Transverse colon (tissue), 4 donors: ENCODE measurements around the gene SYNE1. TPM values are rescaled to one million over a fixed set of nuclear protein-coding genes. Genes with fewer than 3 reads are reported as not detected.
A peak's percentile ranks its signal among the peaks of the same experiment; 100 is the strongest.

Experiments used
- DNase-seq: peaks from one replicate; pipeline ENCODE4 v3.0.0-alpha.2; 2019
- H3K27ac ChIP-seq, 4 donors: fragments of 200-600 bp; sonication (generic); 2 replicates each; pipeline ENCODE4 v1.5.1; 2016 to 2018; ENCODE audit warnings: inconsistent platforms in 4 of 4
- H3K27me3 ChIP-seq: fragments of 200-600 bp; sonication (generic); 2 replicates; pipeline ENCODE4 v1.5.1; 2017; ENCODE audit warnings: inconsistent platforms
- H3K36me3 ChIP-seq, 4 donors: fragments of 200-600 bp; sonication (generic); 2 replicates each; pipeline ENCODE4 v1.5.1; 2017 to 2019; ENCODE audit warnings: inconsistent platforms in 4 of 4
- H3K4me1 ChIP-seq, 4 donors: fragments of 200-600 bp; sonication (generic); 2 replicates each; pipeline ENCODE4 v1.5.1; 2017 to 2020; ENCODE audit warnings: inconsistent platforms in 4 of 4
- H3K4me3 ChIP-seq, 4 donors: fragments of 200-600 bp; sonication (generic); 1 replicate in 1 of 4; 2 replicates in 3 of 4; pipeline versions ENCODE4 v1.5.1 to v1.6.1; 2017 to 2019; ENCODE audit warnings: inconsistent platforms in 4 of 4
- H3K9me3 ChIP-seq, 2 donors: fragments of 200-600 bp; sonication (generic); 2 replicates each; pipeline ENCODE4 v1.5.1; 2017 to 2019; ENCODE audit warnings: inconsistent platforms in 2 of 2
- CTCF ChIP-seq, 5 experiments: fragments of 200-600 bp in 3 of 5; fragments of 450-650 bp in 2 of 5; sonication (generic) in 3 of 5; IDR thresholded peaks; 1 replicate in 2 of 5; 2 replicates in 3 of 5; pipeline ENCODE4 v1.5.1; 2016 to 2017; ENCODE audit warnings: antibody characterized with exemption in 5 of 5, inconsistent platforms in 3 of 5, mild to moderate bottlenecking in 2 of 5, moderate library complexity in 1 of 5
- EP300 ChIP-seq: sonication (generic); formaldehyde crosslinking; IDR thresholded peaks from one replicate; pipeline ENCODE4 v1.6.1; 2017; ENCODE audit warnings: antibody characterized with exemption, low read depth
- POLR2A ChIP-seq: fragments of 450-650 bp; IDR thresholded peaks from one replicate; pipeline ENCODE4 v1.6.1; 2016; ENCODE audit warnings: antibody characterized with exemption, mild to moderate bottlenecking, moderate library complexity
- POLR2AphosphoS5 ChIP-seq, 3 donors: sonication (generic); formaldehyde crosslinking; IDR thresholded peaks; one replicate each; pipeline ENCODE4 v1.6.1; 2016; ENCODE audit warnings: antibody characterized with exemption in 3 of 3
- WGBS, 2 donors: methylation state at CpG; one replicate each; pipeline ENCODE4 v1.1.5; 2018; ENCODE audit warnings: low coverage in 1 of 2; 5-methylcytosine and 5-hydroxymethylcytosine counted together
- in situ Hi-C, 4 donors: fragments of 200-750 bp; cut with MboI; loops; one replicate each; pipeline versions ENCODE4 v1.15.0 to v1.15.1; 2017; ENCODE audit warnings: low sequenced_read_pairs in 3 of 4, low pct_ligation_motif_present in 1 of 4, low pct_unique_long_range_greater_than_20kb in 1 of 4
- intact Hi-C: fragments of 100-400 bp; cut with DNase I; formaldehyde crosslinking; loops from one replicate; pipeline ENCODE4 v1.15.1; 2023; ENCODE audit warnings: low total_unique reads
- total RNA-seq, 4 donors: library from RNA; depleted of rRNA; stranded (reverse); fragments of >200 nt; gene quantifications; one replicate each; pipeline ENCODE4 v1.1.0, GENCODE V29; 2016

Gene SYNE1
- total RNA-seq, 4 donors from 2014 or later: 31.4 to 87.2 (median 59.7) TPM

GRCh38 chr6:152121910-152122309 is 515.3 kb downstream of the SYNE1 start:
- TF ChIP-seq EP300: no peak
- Histone ChIP-seq H3K9me3 (no peaks in the 10 kb centered on the region), H3K27me3 (no peaks in the 10 kb centered on the region), H3K36me3 (peaks cover 0 to 11% (median 0%) of the 10 kb centered on the region in 4 donors), H3K27ac (no peak overlapping the region), H3K4me1 (no peaks in the 10 kb centered on the region), H3K4me3 (no peak overlapping the region)
- intact Hi-C loops: no loop called here
- in situ Hi-C loops: loop anchor here in 2 of 4 donors (10.0 to 25.0 kb wide), 2 partner anchors 357 to 435 kb away; no protein-coding TSS in a partner anchor
- WGBS, 2 donors: 71 to 92% methylated on average over 2 to 3 of the region's 3 CpGs
- no peak for DNase-seq

GRCh38 chr6:152119831-152120230 is 517.3 kb downstream of the SYNE1 start:
- in situ Hi-C loops: loop anchor here in 2 of 4 donors (10.0 to 25.0 kb wide), 2 partner anchors 355 to 433 kb away; no protein-coding TSS in a partner anchor

GRCh38 chr6:152118678-152119077 is 518.5 kb downstream of the SYNE1 start:
- no peaks in the 10 kb centered on the region for H3K9me3 ChIP-seq
- peaks cover 0 to 11% (median 0%) of the 10 kb centered on the region in 4 donors for H3K36me3 ChIP-seq
- intact Hi-C loops (no loop called here), in situ Hi-C loops (loop anchor here in 2 of 4 donors (25.0 kb wide), 1 partner anchor 431 kb away; no protein-coding TSS in a partner anchor)
- no peak overlapping the region for H3K27ac ChIP-seq
- H3K4me3 ChIP-seq: no peak overlapping the region
- WGBS, 2 donors: 60 to 90% methylated on average over 1 to 5 of the region's 5 CpGs
- no peaks in the 10 kb centered on the region for H3K27me3 ChIP-seq
- TF ChIP-seq POLR2A: no peak
- DNase-seq: no peak
- no peaks in the 10 kb centered on the region for H3K4me1 ChIP-seq

More at GRCh38 chr6:152119831-152120230, 517.3 kb downstream of the SYNE1 start:
- intact Hi-C loops: no loop called here
- no peak overlapping the region for H3K27ac ChIP-seq
- no peaks in the 10 kb centered on the region for H3K4me1 ChIP-seq
- no peaks in the 10 kb centered on the region for H3K27me3 ChIP-seq
- WGBS, 2 donors: 72 to 77% methylated on average over 4 to 7 of the region's 7 CpGs
- no peak for DNase-seq
- H3K36me3 ChIP-seq: peaks cover 0 to 11% (median 0%) of the 10 kb centered on the region in 4 donors
- TF ChIP-seq POLR2AphosphoS5 (IDR thresholded peaks at IDR 0.05) (no peak), EP300 (no peak), CTCF (IDR thresholded peaks at IDR 0.05) (no peak)
- no peaks in the 10 kb centered on the region for H3K9me3 ChIP-seq
- no peak overlapping the region for H3K4me3 ChIP-seq

- Histone ChIP-seq H3K4me3 (no peak overlapping the region), H3K4me1 (no peaks in the 10 kb centered on the region), H3K27ac (no peak overlapping the region), H3K27me3 (no peaks in the 10 kb centered on the region), H3K36me3 (peaks cover 0 to 11% (median 0%) of the 10 kb centered on the region in 4 donors), H3K9me3 (no peaks in the 10 kb centered on the region)
- no peak for TF ChIP-seq POLR2AphosphoS5 (IDR thresholded peaks at IDR 0.05)
- no peak for TF ChIP-seq POLR2A
- no peak for TF ChIP-seq CTCF (IDR thresholded peaks at IDR 0.05)
- TF ChIP-seq EP300: no peak
- no peak for DNase-seq
- WGBS, 2 donors: 92 to 94% methylated on average over 3 of the region's 3 CpGs
- in situ Hi-C loops (loop anchor here in 2 of 4 donors (25.0 kb wide), 1 partner anchor 431 kb away; no protein-coding TSS in a partner anchor), intact Hi-C loops (no loop called here)
Observed at GRCh38 chr6:152118224-152118623, 518.9 kb downstream of the SYNE1 start.

- DNase-seq: no peak
- Histone ChIP-seq H3K27ac (peak overlapping the region in 1 of 4 donors; percentile 46), H3K4me3 (no peak overlapping the region), H3K27me3 (no peaks in the 10 kb centered on the region), H3K9me3 (no peaks in the 10 kb centered on the region), H3K36me3 (peaks cover 0 to 11% (median 0%) of the 10 kb centered on the region in 4 donors), H3K4me1 (no peaks in the 10 kb centered on the region)
- intact Hi-C loops: no loop called here
- in situ Hi-C loops: loop anchor here in 2 of 4 donors (25.0 kb wide), 1 partner anchor 430 kb away; no protein-coding TSS in a partner anchor
- WGBS, 2 donors: 76 to 80% methylated on average over 8 to 9 of the region's 9 CpGs
- TF ChIP-seq CTCF (IDR thresholded peaks at IDR 0.05) (no peak), EP300 (no peak), POLR2AphosphoS5 (IDR thresholded peaks at IDR 0.05) (no peak), POLR2A (no peak)
Observed at GRCh38 chr6:152117156-152118133, 519.7 kb downstream of the SYNE1 start.
